Vagina (tissue), 2 donors: Measurements from ENCODE around the gene MTCL1. TPM values are rescaled to one million over a fixed set of nuclear protein-coding genes. Genes with fewer than 3 reads are reported as not detected.
A peak's percentile ranks its signal among the peaks of the same experiment; 100 is the strongest.

Experiments used
- DNase-seq, 2 donors: peaks; one replicate each; pipeline ENCODE4 v3.0.0-alpha.2; 2017; ENCODE audit errors: extremely low spot score in 2 of 2
- H3K27ac ChIP-seq: fragments of 200-600 bp; sonication (generic); one replicate; pipeline ENCODE4 v1.5.1; 2019
- H3K27me3 ChIP-seq: fragments of 200-600 bp; sonication (generic); one replicate; pipeline ENCODE4 v1.5.1; 2019
- H3K36me3 ChIP-seq, 2 donors: fragments of 200-600 bp; sonication (generic); one replicate each; pipeline ENCODE4 v1.5.1; 2017 to 2019
- H3K4me1 ChIP-seq: fragments of 200-600 bp; sonication (generic); one replicate; pipeline ENCODE4 v1.5.1; 2019
- H3K4me3 ChIP-seq, 2 donors: fragments of 200-600 bp; sonication (generic); 1 replicate in 1 of 2; 2 replicates in 1 of 2; pipeline ENCODE4 v1.5.1; 2016 to 2019
- H3K9me3 ChIP-seq: fragments of 200-600 bp; sonication (generic); one replicate; pipeline ENCODE4 v1.5.1; 2019
- POLR2A ChIP-seq, 2 donors: fragments of 450-650 bp; IDR thresholded peaks; one replicate each; pipeline ENCODE4 v1.6.1; 2017; ENCODE audit warnings: antibody characterized with exemption in 2 of 2, mild to moderate bottlenecking in 2 of 2, moderate library complexity in 2 of 2
- POLR2AphosphoS5 ChIP-seq, 2 donors: sonication (generic); formaldehyde crosslinking; IDR thresholded peaks; one replicate each; pipeline ENCODE4 v1.9.0; 2017; ENCODE audit warnings: antibody characterized with exemption in 2 of 2, mild to moderate bottlenecking in 2 of 2, low read depth in 1 of 2; ENCODE audit not compliant: insufficient read depth in 1 of 2
- intact Hi-C: fragments of 100-400 bp; cut with DNase I; formaldehyde crosslinking; loops from one replicate; pipeline ENCODE4 v1.15.1; 2023
- total RNA-seq: library from RNA; depleted of rRNA; stranded (reverse); fragments of >200 nt; gene quantifications from one replicate; pipeline ENCODE4 v1.2.3, GENCODE V29; 2016
- TF ChIP-seq, protein P1 (sequence below), 3 experiments: fragments of 450-650 bp in 2 of 3; fragments of 200-600 bp in 1 of 3; sonication (generic) in 1 of 3; IDR thresholded peaks; one replicate each; pipeline ENCODE4 v1.5.1; 2017 to 2019; ENCODE audit warnings: antibody characterized with exemption in 3 of 3, mild to moderate bottlenecking in 2 of 3, moderate library complexity in 2 of 3

The MTCL1 gene
- total RNA-seq, 1 donor from 2014 or later = 23.6 TPM

GRCh38 chr18:8689517-8689916, 15.8 kb upstream of the MTCL1 start:
- H3K4me3 ChIP-seq = no peak overlapping the region
- no peak overlapping the region for H3K27ac ChIP-seq
- peak in 1 of 2 donors; percentile 56 for DNase-seq
- H3K27me3 ChIP-seq = no peaks in the 10 kb centered on the region
- intact Hi-C loops = no loop called here
- H3K9me3 ChIP-seq = no peaks in the 10 kb centered on the region
- peaks cover 12% of the 10 kb centered on the region for H3K4me1 ChIP-seq
- TF ChIP-seq POLR2AphosphoS5 (IDR thresholded peaks at IDR 0.05; ENCODE audit: insufficient read depth in 1 of 2, low read depth in 1 of 2) (no peak), POLR2A (IDR thresholded peaks at IDR 0.05) (no peak)
- TF ChIP-seq, protein P1, sequence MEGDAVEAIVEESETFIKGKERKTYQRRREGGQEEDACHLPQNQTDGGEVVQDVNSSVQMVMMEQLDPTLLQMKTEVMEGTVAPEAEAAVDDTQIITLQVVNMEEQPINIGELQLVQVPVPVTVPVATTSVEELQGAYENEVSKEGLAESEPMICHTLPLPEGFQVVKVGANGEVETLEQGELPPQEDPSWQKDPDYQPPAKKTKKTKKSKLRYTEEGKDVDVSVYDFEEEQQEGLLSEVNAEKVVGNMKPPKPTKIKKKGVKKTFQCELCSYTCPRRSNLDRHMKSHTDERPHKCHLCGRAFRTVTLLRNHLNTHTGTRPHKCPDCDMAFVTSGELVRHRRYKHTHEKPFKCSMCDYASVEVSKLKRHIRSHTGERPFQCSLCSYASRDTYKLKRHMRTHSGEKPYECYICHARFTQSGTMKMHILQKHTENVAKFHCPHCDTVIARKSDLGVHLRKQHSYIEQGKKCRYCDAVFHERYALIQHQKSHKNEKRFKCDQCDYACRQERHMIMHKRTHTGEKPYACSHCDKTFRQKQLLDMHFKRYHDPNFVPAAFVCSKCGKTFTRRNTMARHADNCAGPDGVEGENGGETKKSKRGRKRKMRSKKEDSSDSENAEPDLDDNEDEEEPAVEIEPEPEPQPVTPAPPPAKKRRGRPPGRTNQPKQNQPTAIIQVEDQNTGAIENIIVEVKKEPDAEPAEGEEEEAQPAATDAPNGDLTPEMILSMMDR (IDR thresholded peaks at IDR 0.05) = no peak
- H3K36me3 ChIP-seq = no peaks in the 10 kb centered on the region

DNA sequence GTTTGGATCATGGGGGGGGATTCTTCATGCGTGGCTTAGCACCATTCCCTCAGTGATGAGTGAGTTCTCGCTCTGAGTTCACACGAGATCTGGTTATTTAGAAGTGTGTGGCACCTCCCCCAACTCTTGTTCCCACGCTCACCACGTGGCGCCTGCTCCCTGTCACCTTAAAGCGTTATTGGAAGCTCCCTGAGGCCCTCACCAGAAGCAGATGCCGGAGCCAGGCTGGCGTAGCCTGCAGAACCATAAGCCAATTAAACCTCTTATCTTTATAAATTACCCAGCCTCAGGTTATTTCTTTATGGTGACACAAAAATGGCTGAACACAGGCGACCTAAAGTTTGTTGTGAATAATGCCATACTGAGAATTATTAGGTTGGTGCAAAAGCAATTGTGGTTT, 10.5 kb upstream of the MTCL1 start:
- Histone ChIP-seq H3K9me3 (no peaks in the 10 kb centered on the region), H3K36me3 (no peaks in the 10 kb centered on the region), H3K27me3 (no peaks in the 10 kb centered on the region), H3K4me3 (no peak overlapping the region), H3K4me1 (no peaks in the 10 kb centered on the region), H3K27ac (no peak overlapping the region)
- TF ChIP-seq, protein P1 (IDR thresholded peaks at IDR 0.05) = no peak
- TF ChIP-seq POLR2A (IDR thresholded peaks at IDR 0.05) = no peak
- TF ChIP-seq POLR2AphosphoS5 (IDR thresholded peaks at IDR 0.05; ENCODE audit: insufficient read depth in 1 of 2, low read depth in 1 of 2) = no peak
- intact Hi-C loops = loop anchor here (10.0 kb wide), 1 partner anchor 300 kb away; no protein-coding TSS in a partner anchor
- peak in 1 of 2 donors; percentile 67 for DNase-seq

DNA sequence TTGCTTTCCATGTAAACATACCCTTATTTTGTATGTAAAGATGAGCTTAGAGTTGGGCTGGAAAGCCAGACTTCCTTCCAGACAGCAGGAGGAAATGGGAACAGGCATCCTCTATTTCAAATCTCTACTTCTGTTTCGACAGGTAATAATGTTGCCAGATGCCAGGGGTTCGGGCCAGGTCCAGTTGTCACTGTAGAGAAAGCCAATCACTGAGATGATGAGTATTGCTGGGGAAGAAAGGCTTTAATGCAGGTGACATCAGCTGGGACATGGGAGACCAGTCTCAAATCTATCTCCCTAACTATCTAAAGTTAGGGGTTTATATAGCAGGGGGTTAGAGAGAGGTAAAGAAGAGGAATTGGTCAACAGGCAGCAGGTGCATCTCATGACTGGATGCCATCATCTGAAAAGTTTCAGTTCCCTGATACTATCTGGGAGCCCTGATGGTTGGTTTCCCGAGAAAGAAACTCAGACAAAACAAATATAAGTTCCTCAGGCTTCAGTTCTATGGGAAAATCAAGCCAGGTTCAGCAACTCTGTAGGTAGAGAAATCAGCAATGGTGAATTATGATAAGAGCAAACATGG, 9.3 kb upstream of the MTCL1 start:
- intact Hi-C loops = loop anchor here (10.0 kb wide), 1 partner anchor 299 kb away; no protein-coding TSS in a partner anchor
- no peak overlapping the region for H3K27ac ChIP-seq
- H3K27me3 ChIP-seq = no peaks in the 10 kb centered on the region
- DNase-seq = peak in 1 of 2 donors; percentile 62
- TF ChIP-seq, protein P1 (IDR thresholded peaks at IDR 0.05) = no peak
- TF ChIP-seq POLR2AphosphoS5 (IDR thresholded peaks at IDR 0.05; ENCODE audit: insufficient read depth in 1 of 2, low read depth in 1 of 2) (no peak), POLR2A (IDR thresholded peaks at IDR 0.05) (no peak)
- no peaks in the 10 kb centered on the region for H3K9me3 ChIP-seq
- no peak overlapping the region for H3K4me3 ChIP-seq
- no peaks in the 10 kb centered on the region for H3K4me1 ChIP-seq
- no peaks in the 10 kb centered on the region for H3K36me3 ChIP-seq

GRCh38 chr18:8696749-8697211, 8.6 kb upstream of the MTCL1 start:
- TF ChIP-seq POLR2A (IDR thresholded peaks at IDR 0.05) = no peak
- TF ChIP-seq, protein P1 (IDR thresholded peaks at IDR 0.05) = peak; percentile 71 to 93 (median 79)
- TF ChIP-seq POLR2AphosphoS5 (IDR thresholded peaks at IDR 0.05; ENCODE audit: insufficient read depth in 1 of 2, low read depth in 1 of 2) = peak in 1 of 2 donors; percentile 51

DNA sequence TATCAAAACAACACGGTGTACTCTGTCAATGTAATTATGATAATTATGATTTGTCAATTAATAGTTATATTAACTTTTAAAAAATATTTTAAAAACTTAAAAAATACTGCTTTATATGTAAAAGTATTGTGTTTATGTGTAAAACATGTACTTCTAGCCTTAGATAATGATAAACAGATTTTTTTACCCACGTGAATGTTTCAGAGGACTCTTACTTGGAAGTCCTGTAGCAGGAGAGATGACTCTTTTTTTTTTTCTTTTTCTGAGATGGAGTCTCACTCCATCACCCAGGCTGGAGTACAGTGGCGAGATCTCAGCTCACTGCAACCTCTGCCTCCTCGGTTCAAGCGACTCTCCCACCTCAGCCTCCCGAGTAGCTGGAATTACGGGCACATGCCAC, 6.2 kb upstream of the MTCL1 start:
- H3K27ac ChIP-seq = no peak overlapping the region
- no peaks in the 10 kb centered on the region for H3K4me1 ChIP-seq
- no peak for DNase-seq
- no peak overlapping the region for H3K4me3 ChIP-seq
- intact Hi-C loops = loop anchor here (10.0 kb wide), 1 partner anchor 296 kb away; no protein-coding TSS in a partner anchor
- TF ChIP-seq, protein P1 (IDR thresholded peaks at IDR 0.05) = no peak
- H3K27me3 ChIP-seq = no peaks in the 10 kb centered on the region
- no peaks in the 10 kb centered on the region for H3K9me3 ChIP-seq
- H3K36me3 ChIP-seq = no peaks in the 10 kb centered on the region

More at GRCh38 chr18:8696749-8697211, 8.6 kb upstream of the MTCL1 start:
- Histone ChIP-seq H3K27me3 (no peaks in the 10 kb centered on the region), H3K36me3 (no peaks in the 10 kb centered on the region), H3K9me3 (no peaks in the 10 kb centered on the region), H3K4me3 (no peak overlapping the region), H3K27ac (no peak overlapping the region), H3K4me1 (no peaks in the 10 kb centered on the region)
- DNase-seq = peak in 1 of 2 donors; percentile 71
- intact Hi-C loops = loop anchor here (10.0 kb wide), 1 partner anchor 298 kb away; no protein-coding TSS in a partner anchor
